ENCODE measurements around the gene DLX3. TPM values are rescaled to one million over a fixed set of nuclear protein-coding genes. Genes with fewer than 3 reads are reported as not detected.

The DLX3 gene
- total and polyA plus RNA-seq, 8 donors: 0.68 TPM; not detected in 7

- 27 to 42% (median 28%) methylated on average over 14 to 26 of the region's 26 CpGs for WGBS, 5 donors
- TF ChIP-seq POLR2A (IDR thresholded peaks at IDR 0.05): no peak
- TF ChIP-seq EP300 (IDR thresholded peaks at IDR 0.05): no peak
- no peak for TF ChIP-seq CTCF (IDR thresholded peaks at IDR 0.05)
- intact Hi-C loops (cut with DNase I; ENCODE audit: low total_unique reads): no loop called here
- Histone ChIP-seq H3K27ac (no peak overlapping the region), H3K9me3 (no peaks in the 10 kb centered on the region), H3K36me3 (no peaks in the 10 kb centered on the region), H3K4me1 (no peaks in the 10 kb centered on the region), H3K27me3 (peaks cover 0 to 98% (median 38%) of the 10 kb centered on the region in 3 donors), H3K4me3 (no peak overlapping the region)
- DNase-seq: peak in 1 of 2 donors; percentile 39
These were observed 50.7 kb downstream of the DLX3 start for GRCh38 chr17:49944273-49944870.

GRCh38 chr17:49942947-49943346 is 52.1 kb downstream of the DLX3 start:
- TF ChIP-seq POLR2AphosphoS5 (IDR thresholded peaks at IDR 0.05) (no peak), EP300 (IDR thresholded peaks at IDR 0.05) (no peak), POLR2A (IDR thresholded peaks at IDR 0.05) (no peak), CTCF (IDR thresholded peaks at IDR 0.05) (no peak)
- no peaks in the 10 kb centered on the region for H3K36me3 ChIP-seq
- WGBS, 5 donors: 75 to 88% (median 82%) methylated on average over 5 of the region's 5 CpGs
- no peak for DNase-seq
- H3K4me3 ChIP-seq: no peak overlapping the region
- no peaks in the 10 kb centered on the region for H3K4me1 ChIP-seq
- peaks cover 0 to 98% (median 41%) of the 10 kb centered on the region in 3 donors for H3K27me3 ChIP-seq
- no peak overlapping the region for H3K27ac ChIP-seq
- intact Hi-C loops (cut with DNase I; ENCODE audit: low total_unique reads): no loop called here
- H3K9me3 ChIP-seq: no peaks in the 10 kb centered on the region

- Histone ChIP-seq H3K4me1 (no peaks in the 10 kb centered on the region), H3K36me3 (no peaks in the 10 kb centered on the region), H3K4me3 (no peak overlapping the region), H3K9me3 (no peaks in the 10 kb centered on the region), H3K27me3 (peaks cover 0 to 86% (median 31%) of the 10 kb centered on the region in 3 donors), H3K27ac (no peak overlapping the region)
- intact Hi-C loops (cut with DNase I; ENCODE audit: low total_unique reads): no loop called here
- 33 to 50% (median 44%) methylated on average over 9 to 10 of the region's 10 CpGs for WGBS, 5 donors
- TF ChIP-seq EP300 (IDR thresholded peaks at IDR 0.05) (no peak), POLR2AphosphoS5 (IDR thresholded peaks at IDR 0.05) (no peak), CTCF (IDR thresholded peaks at IDR 0.05) (no peak), POLR2A (IDR thresholded peaks at IDR 0.05) (no peak)
- DNase-seq: no peak
These were observed 53.6 kb downstream of the DLX3 start for GRCh38 chr17:49941427-49941826.

Small RNAs within 50 kb of the gene (small RNA-seq; reads per million reads assigned to genes)
- gene RNU6-1313P: 0 reads per million in 4 donors

Other genes starting within 250 kb of the DLX3 start
- 10 to 100 TPM in 2 of 5 donors, 1 to 10 TPM in 2, under 1 TPM in 1; 0.58 to 39.7 (median 6.7) TPM for gene FAM117A, start 231.1 kb downstream of the DLX3 start, total RNA-seq
- 1 to 10 TPM; 5.3 to 7.0 (median 5.6) TPM for gene FAM117A, start 231.1 kb downstream of the DLX3 start, polyA plus RNA-seq
- 10 to 100 TPM in 4 of 5 donors, 1 to 10 TPM in 1; 9.3 to 92.4 (median 31.2) TPM for gene KAT7, start 206.5 kb downstream of the DLX3 start, total RNA-seq
- 10 to 100 TPM in 1 of 3 donors, 1 to 10 TPM in 2; 5.0 to 12.7 (median 9.0) TPM for gene KAT7, start 206.5 kb downstream of the DLX3 start, polyA plus RNA-seq
- gene TAC4, start 147.2 kb downstream of the DLX3 start, total RNA-seq: not detected
- not detected for gene TAC4, start 147.2 kb downstream of the DLX3 start, polyA plus RNA-seq
- gene DLX4, start 26.0 kb downstream of the DLX3 start, total RNA-seq: not detected
- gene DLX4, start 26.0 kb downstream of the DLX3 start, polyA plus RNA-seq: under 1 TPM in 2 of 3 donors, not detected in 1; 0.31 to 0.40 TPM
- 100 to 1,000 TPM in 4 of 5 donors, 10 to 100 TPM in 1; 33.6 to 698 (median 193) TPM for gene ITGA3, start 60.9 kb upstream of the DLX3 start, total RNA-seq
- gene ITGA3, start 60.9 kb upstream of the DLX3 start, polyA plus RNA-seq: 10 to 100 TPM in 2 of 3 donors, 1 to 10 TPM in 1; 6.9 to 37.5 (median 29.5) TPM
- gene PDK2, start 100.1 kb upstream of the DLX3 start, total RNA-seq: 100 to 1,000 TPM in 1 of 5 donors, 10 to 100 TPM in 2, 1 to 10 TPM in 2; 4.6 to 255 (median 31.2) TPM
- 10 to 100 TPM; 13.5 to 20.6 (median 20.1) TPM for gene PDK2, start 100.1 kb upstream of the DLX3 start, polyA plus RNA-seq
- gene SAMD14, start 134.9 kb upstream of the DLX3 start, total RNA-seq: 10 to 100 TPM in 1 of 5 donors, 1 to 10 TPM in 2, not detected in 2; 1.5 to 87.0 (median 1.9) TPM
- gene SAMD14, start 134.9 kb upstream of the DLX3 start, polyA plus RNA-seq: 1 to 10 TPM; 1.3 to 2.3 (median 1.6) TPM
- gene PPP1R9B, start 155.5 kb upstream of the DLX3 start, total RNA-seq: 10 to 100 TPM; 11.6 to 64.2 (median 22.5) TPM
- 10 to 100 TPM; 13.1 to 28.8 (median 14.2) TPM for gene PPP1R9B, start 155.5 kb upstream of the DLX3 start, polyA plus RNA-seq
- gene SGCA, start 170.8 kb upstream of the DLX3 start, total RNA-seq: 10 to 100 TPM in 3 of 5 donors, 1 to 10 TPM in 2; 5.4 to 89.3 (median 21.4) TPM
- gene SGCA, start 170.8 kb upstream of the DLX3 start, polyA plus RNA-seq: 10 to 100 TPM in 1 of 3 donors, 1 to 10 TPM in 2; 6.0 to 24.3 (median 8.7) TPM
- gene COL1A1, start 206.4 kb upstream of the DLX3 start, total RNA-seq: 1,000 to 10,000 TPM in 1 of 5 donors, 100 to 1,000 TPM in 3, 10 to 100 TPM in 1; 87.0 to 1,931 (median 219) TPM
- 10 to 100 TPM; 17.9 to 60.0 (median 24.9) TPM for gene COL1A1, start 206.4 kb upstream of the DLX3 start, polyA plus RNA-seq